IMR-90 (cell line): ENCODE results near the gene POTEJ. TPM values are rescaled to one million over a fixed set of nuclear protein-coding genes. Genes with fewer than 3 reads are reported as not detected.
"Not testable (repeated sequence)": the region's sequence is repeated elsewhere in the genome, so short reads cannot be mapped to it uniquely, and the experiment has no call there.

ENCODE experiments used
- ATAC-seq: fragments of 200-7000 bp; cut with Tn5 transposase; 2 replicates; pipeline ENCODE4 v1.9.1; 2020; ENCODE audit warnings: low read depth, mild to moderate bottlenecking, moderate library complexity
- Bru-seq: library from RNA; stranded (reverse); fragments of 400-500 nt; gene quantifications from one replicate; lab custom pipeline; 2021; lab: Mats Ljungman, UMichigan
- BruChase-seq, 2 experiments: library from RNA; stranded (reverse); fragments of 400-500 nt; gene quantifications; one replicate each; lab custom pipeline; 2021; lab: Mats Ljungman, UMichigan
- BruUV-seq: library from RNA; stranded (reverse); fragments of 400-500 nt; replicated peaks from 2 replicates; lab custom pipeline; 2021; lab: Mats Ljungman, UMichigan
- CTCF ChIA-PET: fragments of 300-600 bp; formaldehyde crosslinking; extraction: SDS; loops from one replicate; lab custom pipeline; 2021; ENCODE audit warnings: antibody characterized with exemption; lab: Yijun Ruan, JAX
- POLR2A ChIA-PET: fragments of 300-600 bp; sonication (Branson Sonifier 250); formaldehyde crosslinking; loops from one replicate; lab custom pipeline; 2022; ENCODE audit warnings: antibody characterized with exemption; ENCODE audit not compliant: unreplicated experiment; lab: Charles Lee
- DNase-seq: peaks from one replicate; pipeline ENCODE4 v3.0.0; 2013
- H2AFZ ChIP-seq: replicated peaks from 2 replicates; pipeline ENCODE3; 2013; ENCODE audit warnings: low read length, mild to moderate bottlenecking; ENCODE audit not compliant: poor library complexity
- H2AK5ac ChIP-seq: 2 replicates; pipeline ENCODE4 v1.6.1; 2013; ENCODE audit warnings: low read depth, low read length, inconsistent platforms
- H2AK9ac ChIP-seq: replicated peaks from 2 replicates; pipeline ENCODE3; 2013; ENCODE audit warnings: mild to moderate bottlenecking, low read depth, low read length, moderate library complexity; ENCODE audit not compliant: poor library complexity
- H2BK120ac ChIP-seq: 2 replicates; pipeline ENCODE4 v1.6.1; 2013; ENCODE audit warnings: low read depth, low read length, inconsistent platforms
- H2BK15ac ChIP-seq: 3 replicates; pipeline ENCODE4 v1.6.1; 2013; ENCODE audit warnings: low read depth, low read length, inconsistent platforms
- H2BK20ac ChIP-seq: 2 replicates; pipeline ENCODE4 v1.6.1; 2013; ENCODE audit warnings: low read depth, mild to moderate bottlenecking, inconsistent platforms, low read length, moderate library complexity
- H2BK5ac ChIP-seq: 2 replicates; pipeline ENCODE4 v1.6.1; 2013; ENCODE audit warnings: mild to moderate bottlenecking, low read depth, low read length, inconsistent platforms; ENCODE audit not compliant: poor library complexity, severe bottlenecking
- H3K14ac ChIP-seq: replicated peaks from 2 replicates; pipeline ENCODE4 v1.6.1; 2013; ENCODE audit warnings: low read depth, low read length, inconsistent platforms
- H3K18ac ChIP-seq: 2 replicates; pipeline ENCODE4 v1.6.1; 2013; ENCODE audit warnings: low read depth, low read length, control low read depth
- H3K23ac ChIP-seq: 2 replicates; pipeline ENCODE4 v1.6.1; 2013; ENCODE audit warnings: low read depth, low read length, inconsistent platforms
- H3K27ac ChIP-seq: 2 replicates; pipeline ENCODE4 v1.5.1; 2013; ENCODE audit warnings: mild to moderate bottlenecking, control low read depth, low read length; ENCODE audit not compliant: insufficient read depth
- H3K27me3 ChIP-seq: 2 replicates; pipeline ENCODE4 v1.6.1; 2013; ENCODE audit warnings: low read length; ENCODE audit not compliant: control insufficient read depth, insufficient read depth
- H3K36me3 ChIP-seq: 2 replicates; pipeline ENCODE4 v1.6.1; 2013; ENCODE audit warnings: low read length, mixed read lengths; ENCODE audit not compliant: control insufficient read depth, insufficient read depth
- H3K4ac ChIP-seq: 2 replicates; pipeline ENCODE4 v1.6.1; 2013; ENCODE audit warnings: low read depth, low read length, inconsistent platforms
- H3K4me1 ChIP-seq: 2 replicates; pipeline ENCODE4 v1.6.1; 2013; ENCODE audit warnings: low read length, mixed read lengths; ENCODE audit not compliant: control insufficient read depth, insufficient read depth
- H3K4me2 ChIP-seq: 2 replicates; pipeline ENCODE4 v1.6.1; 2013; ENCODE audit warnings: low read depth, mild to moderate bottlenecking, control low read depth, low read length, moderate library complexity
- H3K4me3 ChIP-seq: 2 replicates; pipeline ENCODE4 v1.5.1; 2013; ENCODE audit warnings: low read depth, mild to moderate bottlenecking, control low read depth, low read length, moderate library complexity; ENCODE audit not compliant: insufficient read depth
- H3K56ac ChIP-seq: 2 replicates; pipeline ENCODE4 v1.6.1; 2013; ENCODE audit warnings: low read length, inconsistent platforms; ENCODE audit not compliant: insufficient read depth; ENCODE audit errors: extremely low read depth
- H3K79me1 ChIP-seq, 2 experiments: 2 replicates each; pipeline ENCODE4 v1.6.1; 2013; ENCODE audit warnings: low read length in 2 of 2, inconsistent platforms in 1 of 2, low read depth in 1 of 2
- H3K9ac ChIP-seq: 2 replicates; pipeline ENCODE4 v1.6.1; 2013; ENCODE audit warnings: low read depth, low read length, control low read depth
- H3K9me1 ChIP-seq: 2 replicates; pipeline ENCODE4 v1.6.1; 2013; ENCODE audit warnings: low read length, inconsistent platforms; ENCODE audit not compliant: insufficient read depth
- H3K9me3 ChIP-seq: 2 replicates; pipeline ENCODE4 v1.6.1; 2013; ENCODE audit warnings: low read length; ENCODE audit not compliant: control insufficient read depth, insufficient read depth
- H4K20me1 ChIP-seq: 2 replicates; pipeline ENCODE4 v1.6.1; 2013; ENCODE audit warnings: low read length, inconsistent platforms; ENCODE audit not compliant: insufficient read depth
- H4K5ac ChIP-seq: 2 replicates; pipeline ENCODE4 v1.6.1; 2013; ENCODE audit warnings: mild to moderate bottlenecking, low read depth, low read length, control low read depth
- H4K8ac ChIP-seq, 2 experiments: 2 replicates each; pipeline ENCODE4 v1.6.1; 2013; ENCODE audit warnings: low read depth in 2 of 2, low read length in 2 of 2, control low read depth in 1 of 2, inconsistent platforms in 1 of 2
- H4K91ac ChIP-seq: 2 replicates; pipeline ENCODE4 v1.6.1; 2013; ENCODE audit warnings: low read depth, low read length, inconsistent platforms; ENCODE audit not compliant: insufficient read depth
- WGBS, 2 experiments: methylation state at CpG; one replicate each; pipeline versions ENCODE4 v1.1.5 to v1.1.7; 2013; ENCODE audit warnings: missing lambda C conversion rate in 2 of 2; ENCODE audit not compliant: insufficient read length in 1 of 2; ENCODE audit errors: extremely low coverage in 2 of 2; 5-methylcytosine and 5-hydroxymethylcytosine counted together
- dilution Hi-C: fragments of 300-500 bp; cut with HindIII; formaldehyde crosslinking; loops from one replicate; pipeline ENCODE4 v1.14.3; 2018; ENCODE audit warnings: low sequenced_read_pairs; ENCODE audit not compliant: unreplicated experiment
- in situ Hi-C: fragments of 300-500 bp; cut with MboI; formaldehyde crosslinking; loops from 3 replicates; pipeline ENCODE4 v1.14.3; 2019; ENCODE audit warnings: low sequenced_read_pairs, inconsistent platforms, mixed read lengths
- intact Hi-C: fragments of 100-400 bp; cut with micrococcal nuclease; formaldehyde crosslinking; loops from 2 replicates; pipeline ENCODE4 v1.10.0; 2022
- long read RNA-seq: library from polyadenylated mRNA; unstranded; transcript quantifications from one replicate; pipeline ENCODE4 v2.0.0, GENCODE V29; 2021; ENCODE audit not compliant: unreplicated experiment
- polyA plus RNA-seq, 3 experiments: library from polyadenylated mRNA; depleted of rRNA; stranded (reverse); fragments of >200 nt; gene quantifications; 2 replicates each; pipeline ENCODE4 v1.2.3, GENCODE V29; 2012; ENCODE audit warnings: low replicate concordance in 1 of 3
- total RNA-seq: library from RNA; depleted of rRNA; stranded (reverse); fragments of >200 nt; gene quantifications from 2 replicates; pipeline ENCODE4 v1.2.3, GENCODE V29; 2012; rRNA removed

Gene POTEJ
- total RNA-seq (not detected in 2 replicates), polyA plus RNA-seq (2012; rRNA removed) (not detected in 2 replicates), Bru-seq, nascent RNA (not detected), BruChase-seq, experiment 1, labeled RNA remaining after a 6-hour chase (not detected), BruChase-seq, experiment 2, labeled RNA remaining after a 2-hour chase (not detected)
- polyA plus RNA-seq (2012; cell fraction: cytosol; rRNA removed) = not detected in 2 replicates
- polyA plus RNA-seq (2012; cell fraction: nucleus; rRNA removed; ENCODE audit: low replicate concordance) = not detected in 2 replicates
- long read RNA-seq = 0 reads

GRCh38 chr2:130611140-130611539 is at the start of gene POTEJ:
Gene POTEJ, plus strand, starts transcription at chr2:130611440. Its CDS starts 93 bp downstream, at chr2:130611533.
- ATAC-seq, H3K56ac ChIP-seq, dilution Hi-C loops, H3K9me3 ChIP-seq, DNase-seq, H4K8ac ChIP-seq, H2BK20ac ChIP-seq, H3K4me1 ChIP-seq, H3K18ac ChIP-seq, BruUV-seq, in situ Hi-C loops, intact Hi-C loops, H2BK120ac ChIP-seq, H3K14ac ChIP-seq, H2AFZ ChIP-seq, H3K9ac ChIP-seq, H2AK5ac ChIP-seq, H3K79me1 ChIP-seq, H3K9me1 ChIP-seq, H3K36me3 ChIP-seq, H4K20me1 ChIP-seq, H2AK9ac ChIP-seq, H4K5ac ChIP-seq, H4K91ac ChIP-seq, POLR2A ChIA-PET, H3K23ac ChIP-seq, H3K4me2 ChIP-seq, H3K27ac ChIP-seq, H3K27me3 ChIP-seq, H3K4me3 ChIP-seq, CTCF ChIA-PET, H2BK5ac ChIP-seq, H2BK15ac ChIP-seq, H3K4ac ChIP-seq: not testable (repeated sequence)
- no CpG with 5 or more reads among the region's 13 CpGs for WGBS, 2 experiments

GRCh38 chr2:130566165-130566564 is 45.1 kb upstream of the POTEJ start:
- CTCF ChIA-PET, H2AK5ac ChIP-seq, H3K18ac ChIP-seq, in situ Hi-C loops, H4K20me1 ChIP-seq, H4K91ac ChIP-seq, H3K36me3 ChIP-seq, H3K14ac ChIP-seq, H3K79me1 ChIP-seq, H3K9me1 ChIP-seq, H2BK15ac ChIP-seq, dilution Hi-C loops, BruUV-seq, H3K9me3 ChIP-seq, H2AK9ac ChIP-seq, H3K4me1 ChIP-seq, H2BK20ac ChIP-seq, H3K4me3 ChIP-seq, H3K27ac ChIP-seq, H2AFZ ChIP-seq, intact Hi-C loops, ATAC-seq, H3K4me2 ChIP-seq, H3K23ac ChIP-seq, H3K9ac ChIP-seq, H2BK120ac ChIP-seq, H2BK5ac ChIP-seq, H4K5ac ChIP-seq, POLR2A ChIA-PET, H3K56ac ChIP-seq, H3K4ac ChIP-seq, DNase-seq, H4K8ac ChIP-seq, H3K27me3 ChIP-seq: not testable (repeated sequence)
- WGBS, 2 experiments = no CpG with 5 or more reads among the region's 4 CpGs
